NCI-H1930 (cell line): ENCODE data around the gene IZUMO4.

Experiments used
- DNase-seq, 2 experiments: peaks; one replicate each; lab custom pipeline; 2025; lab: John Stamatoyannopoulos, UW

IZUMO4 gene

DNA sequence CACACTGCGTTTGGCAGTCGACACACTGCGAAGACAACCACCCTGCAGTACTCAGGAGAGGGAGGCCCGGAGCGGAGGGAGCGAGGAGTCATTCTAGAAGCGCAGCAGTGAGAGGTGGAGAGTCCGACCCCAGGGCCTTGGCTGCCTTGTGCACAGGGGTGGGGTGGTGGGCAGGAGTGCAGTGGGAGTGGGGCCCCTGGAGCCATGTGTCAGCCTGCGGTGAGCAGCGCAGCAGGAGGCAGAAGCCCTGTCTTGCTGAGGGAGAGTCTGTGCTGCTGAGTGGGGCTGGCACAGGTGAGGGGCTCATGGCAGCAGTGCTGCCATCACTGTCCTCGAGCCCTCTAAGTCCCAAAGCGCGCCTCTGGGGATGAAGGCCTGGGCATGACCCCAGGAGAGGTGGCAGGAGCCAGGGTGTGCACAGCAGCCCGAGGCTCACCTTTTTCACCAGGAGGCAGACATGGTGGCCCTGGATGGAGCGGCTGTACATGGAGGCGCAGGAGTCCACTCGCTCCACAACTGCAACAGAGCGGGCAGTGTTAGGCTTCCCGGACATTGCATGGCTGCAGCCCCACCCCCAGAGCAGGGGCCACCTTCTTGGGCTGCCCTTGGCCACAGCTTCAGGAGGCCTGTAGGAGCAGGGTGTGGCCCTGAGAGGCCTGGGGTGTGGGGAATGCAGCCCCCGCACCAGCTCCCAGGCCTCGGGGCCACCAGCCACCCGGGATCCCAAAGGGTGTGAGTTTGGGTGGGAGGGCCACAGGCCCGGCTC, 11.7 kb downstream of the IZUMO4 start:
- no peak for DNase-seq

- DNase-seq, result no peak
Observed at GRCh38 chr19:2109046-2109864, 12.5 kb downstream of the IZUMO4 start.

DNA sequence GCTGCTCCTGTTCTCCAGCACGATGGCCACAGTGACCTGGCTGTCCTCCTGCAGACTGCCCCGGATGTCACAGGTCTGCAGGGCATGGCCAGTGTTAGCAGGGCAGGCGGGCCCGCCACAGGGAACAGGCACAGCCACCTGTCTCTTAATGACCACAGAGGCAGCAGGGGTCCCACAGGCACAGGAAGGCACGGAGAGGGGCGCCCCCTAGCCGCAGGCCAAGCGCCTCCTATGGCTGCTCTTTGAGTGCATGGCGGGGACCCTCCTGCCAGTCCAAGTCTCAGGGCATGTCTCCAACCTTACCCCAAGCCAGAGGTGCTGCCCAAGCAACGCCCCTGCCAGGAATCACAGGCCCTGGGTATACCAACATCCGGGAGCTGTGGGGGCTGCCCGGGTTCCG, 14.1 kb downstream of the IZUMO4 start:
- DNase-seq, result no peak

DNA sequence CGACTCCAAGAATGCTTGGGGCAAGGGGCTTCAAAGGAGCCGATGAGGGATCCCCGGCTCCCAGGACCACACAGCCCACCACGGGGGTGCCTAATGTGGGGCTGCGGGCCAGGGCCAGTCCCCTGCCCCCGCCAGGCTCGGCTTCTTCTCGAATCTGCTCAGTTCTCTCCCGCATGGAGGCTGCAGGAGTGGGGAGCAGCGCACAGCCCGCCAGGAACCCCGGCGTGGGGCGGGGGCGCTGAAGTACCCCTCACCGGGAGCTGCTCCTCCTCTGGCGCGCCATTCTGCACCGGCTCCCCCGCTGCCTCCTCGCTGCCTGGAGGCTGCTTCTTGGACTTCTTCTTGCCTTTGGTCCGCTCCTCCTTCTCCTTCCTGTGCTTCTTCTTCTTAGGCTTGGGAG, 14.7 kb downstream of the IZUMO4 start:
- DNase-seq, result no peak

DNA sequence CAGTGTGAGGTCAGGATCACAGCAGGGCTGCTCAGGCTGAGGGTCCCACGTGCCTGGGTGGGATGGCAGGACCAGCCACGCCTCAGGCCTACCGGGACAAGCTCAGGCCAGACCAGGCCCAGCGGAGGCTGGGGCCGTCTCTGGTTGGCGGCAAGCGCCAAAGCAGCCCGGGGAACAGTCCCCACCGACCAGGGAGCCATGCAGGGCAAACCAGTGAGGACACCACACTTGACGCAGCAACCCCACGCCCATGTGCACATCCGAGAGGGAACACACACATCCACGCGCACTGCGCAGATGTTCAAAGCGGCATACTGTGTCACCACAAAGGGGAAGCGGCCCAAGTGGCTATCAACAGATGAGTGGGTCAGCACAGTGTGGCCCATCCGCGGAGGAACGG, 15.2 kb downstream of the IZUMO4 start:
- no peak for DNase-seq

GRCh38 chr19:2112516-2113320, 16.0 kb downstream of the IZUMO4 start:
- no peak for DNase-seq

- no peak for DNase-seq
Observed at GRCh38 chr19:2113439-2114211, 16.9 kb downstream of the IZUMO4 start.

- no peak for DNase-seq
Observed at GRCh38 chr19:2114218-2114617, 17.5 kb downstream of the IZUMO4 start.

- DNase-seq, result no peak
Observed at GRCh38 chr19:2114821-2115220, 18.1 kb downstream of the IZUMO4 start.

DNA sequence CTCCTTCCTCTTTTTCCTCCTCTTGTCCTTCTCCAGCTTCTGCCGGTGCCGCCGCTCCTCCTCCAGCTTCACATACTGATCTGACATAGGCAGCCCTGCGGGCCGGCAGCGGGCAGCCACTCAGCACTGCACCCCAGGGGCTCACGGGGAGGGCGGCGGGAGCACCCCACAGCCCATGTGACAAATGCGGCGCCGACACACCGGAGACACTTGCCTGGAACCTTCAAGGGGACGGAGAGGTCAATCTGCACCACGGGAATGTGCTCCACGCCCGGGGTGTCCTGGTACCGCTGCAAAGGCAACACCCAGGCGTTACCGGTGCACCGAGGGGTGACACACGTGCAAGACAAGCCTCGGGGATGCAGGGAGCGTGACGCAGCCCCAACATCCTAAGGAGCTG, 18.6 kb downstream of the IZUMO4 start:
- no peak for DNase-seq

- DNase-seq, result no peak
Observed at GRCh38 chr19:2115911-2116426, 19.3 kb downstream of the IZUMO4 start.

GRCh38 chr19:2116507-2116906, 19.8 kb downstream of the IZUMO4 start:
- no peak for DNase-seq

- no peak for DNase-seq
Observed at GRCh38 chr19:2117215-2117960, 20.7 kb downstream of the IZUMO4 start.

DNA sequence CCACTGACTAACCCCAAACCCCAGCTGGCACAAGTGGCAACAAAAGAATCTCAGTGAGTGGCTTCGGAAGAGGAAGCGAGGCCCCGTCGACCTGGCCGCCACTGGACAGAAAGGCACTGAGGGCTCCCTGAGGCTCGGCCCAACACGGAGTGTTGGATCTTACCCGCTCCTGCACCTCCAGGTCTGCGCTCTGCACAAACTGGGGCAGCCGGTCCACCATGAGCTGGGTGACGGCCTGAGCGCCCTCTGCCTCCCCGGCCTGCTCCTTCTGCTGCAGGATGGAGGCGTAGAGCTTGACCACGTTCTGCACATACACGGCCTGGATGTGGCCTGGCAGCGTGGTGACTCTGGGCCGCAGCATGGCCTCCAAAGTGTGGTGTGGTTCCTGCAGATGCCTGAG, 21.7 kb downstream of the IZUMO4 start:
- no peak for DNase-seq

DNA sequence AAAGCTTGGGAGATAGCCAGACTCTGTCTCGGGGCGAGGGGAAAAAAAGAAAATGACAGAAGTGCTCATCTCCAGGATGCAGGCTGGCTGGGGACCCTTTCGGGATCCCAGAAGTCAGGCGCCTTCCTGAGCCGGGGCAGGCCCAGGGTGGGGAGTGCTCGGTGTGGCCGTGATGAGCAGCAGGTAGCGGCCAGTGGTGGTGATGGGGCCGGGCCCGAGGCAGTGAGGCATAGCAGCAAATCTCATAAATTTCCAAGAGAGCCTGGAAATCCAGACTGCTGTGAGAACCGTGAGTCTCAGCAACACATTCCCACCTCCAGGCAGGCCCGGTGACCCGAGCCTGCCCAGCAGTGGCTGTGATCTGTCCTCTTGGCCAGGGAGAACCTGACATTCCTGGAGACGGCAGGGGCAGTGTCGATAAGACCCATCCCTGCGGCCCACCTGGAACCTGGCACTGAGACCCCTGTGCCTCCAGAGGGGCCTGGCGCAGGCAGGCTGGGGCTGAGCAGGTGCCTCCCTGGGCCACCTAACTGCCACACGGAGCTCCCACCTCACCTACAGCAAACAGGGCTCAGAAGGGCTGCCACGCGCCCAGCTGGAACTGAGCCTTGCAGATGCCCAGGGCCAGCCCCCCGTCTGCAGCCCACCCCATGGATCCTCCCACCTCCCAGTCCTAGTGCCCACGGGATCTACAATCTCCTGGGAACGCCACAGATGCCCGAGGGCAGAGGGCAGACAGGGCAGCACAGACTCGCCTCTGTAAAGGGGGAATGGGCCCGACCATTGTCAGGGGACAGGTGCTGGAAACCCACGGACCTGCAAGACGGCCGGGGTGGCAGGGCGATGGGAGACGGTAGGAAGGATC, 23.4 kb downstream of the IZUMO4 start:
- DNase-seq, result no peak

DNA sequence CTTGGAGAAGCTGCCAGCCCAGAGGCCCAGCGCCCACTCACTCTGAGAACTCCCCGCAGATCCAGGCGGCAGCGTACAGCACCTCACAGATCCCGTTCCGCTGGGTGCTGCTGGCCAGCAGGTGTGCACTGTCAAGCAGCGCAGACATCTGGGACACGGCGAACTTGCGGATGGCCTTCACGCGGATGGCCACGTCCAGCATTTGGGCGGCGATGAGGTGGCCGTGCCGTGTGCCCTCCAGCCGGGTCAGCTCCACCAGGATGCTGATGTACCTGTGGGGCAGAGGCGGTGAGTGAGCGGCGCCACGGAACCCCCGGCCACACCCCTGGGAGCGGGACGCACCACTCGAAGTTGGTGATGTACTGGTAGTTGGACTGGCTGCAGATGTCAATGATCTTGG, 24.1 kb downstream of the IZUMO4 start:
- DNase-seq, result no peak

DNA sequence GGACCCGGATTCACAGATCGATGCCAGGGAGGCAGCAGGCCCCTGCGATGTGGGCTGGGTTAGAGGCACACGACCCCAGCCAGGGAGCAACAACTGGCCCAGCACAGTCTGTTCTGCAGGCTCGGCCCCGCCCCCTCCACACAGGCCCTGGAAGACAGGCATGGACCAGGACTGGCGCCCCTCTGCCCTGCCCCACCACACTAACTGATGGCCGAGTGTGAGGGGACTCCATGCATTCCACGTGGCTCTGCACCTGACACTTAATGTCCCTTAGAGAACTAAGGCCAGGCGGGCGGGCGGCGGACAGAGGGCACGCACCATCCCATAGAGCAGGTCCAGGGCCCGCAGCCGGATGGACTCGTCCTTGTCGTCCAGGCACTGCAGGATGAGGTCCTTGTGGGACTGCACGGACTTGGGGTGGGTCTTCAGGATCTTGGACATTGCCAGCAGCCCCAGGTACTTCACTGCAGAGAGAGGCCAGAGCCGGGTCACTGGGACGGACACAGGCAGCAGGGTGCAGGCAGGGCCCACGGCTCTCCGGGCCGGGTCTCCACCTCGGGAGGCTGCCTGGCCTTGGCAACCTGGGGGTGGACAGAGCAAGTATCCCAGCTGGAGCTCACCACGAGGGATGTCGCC, 24.8 kb downstream of the IZUMO4 start:
- no peak for DNase-seq

GRCh38 chr19:2122251-2122650, 25.5 kb downstream of the IZUMO4 start:
- no peak for DNase-seq

- DNase-seq, result no peak
Observed at GRCh38 chr19:2122982-2123381, 26.3 kb downstream of the IZUMO4 start.
